Measurements from ENCODE around the gene SAYSD1.

The SAYSD1 gene

GRCh38 chr6:39102821-39103136 is 12.2 kb downstream of the SAYSD1 start:
- Histone ChIP-seq H4K20me1 (ENCODE audit: insufficient read depth, low read length) (0 out of 2 replicates have a peak, but pooled peaks cover 6% of the 10 kb centered on the region), H3K27ac (ENCODE audit: low read length) (no peak overlapping the region), H3K4me1 (ENCODE audit: low read length) (peaks cover 28% of the 10 kb centered on the region), H3K4me3 (ENCODE audit: low read length) (no peak overlapping the region), H3K27me3 (ENCODE audit: low read depth, low read length) (no peaks in the 10 kb centered on the region), H3K36me3 (replicated peaks; ENCODE audit: low read depth, low read length) (no peaks in the 10 kb centered on the region), H3K9me3 (ENCODE audit: insufficient read depth, low read length) (no peaks in the 10 kb centered on the region), H3K9ac (ENCODE audit: low read length) (no peak overlapping the region), H2AFZ (ENCODE audit: low read depth, low read length) (no peak overlapping the region), H3K79me2 (ENCODE audit: low read length) (no peaks in the 10 kb centered on the region), H3K4me2 (ENCODE audit: low read length) (no peak overlapping the region)
- TF ChIP-seq EZH2phosphoT487 (IDR thresholded peaks at IDR 0.05; ENCODE audit: low read depth) = no peak
- no peak for TF ChIP-seq CTCF (IDR thresholded peaks at IDR 0.05; ENCODE audit: low read depth, low read length)

GRCh38 chr6:39102071-39102820 is 12.7 kb downstream of the SAYSD1 start:
- no peaks in the 10 kb centered on the region for H3K27me3 ChIP-seq (ENCODE audit: low read depth, low read length)
- H3K79me2 ChIP-seq (ENCODE audit: low read length) = no peaks in the 10 kb centered on the region
- 0 out of 2 replicates have a peak, but pooled peaks cover 2% of the 10 kb centered on the region for H4K20me1 ChIP-seq (ENCODE audit: insufficient read depth, low read length)
- TF ChIP-seq EZH2phosphoT487 (IDR thresholded peaks at IDR 0.05; ENCODE audit: low read depth) (no peak), CTCF (IDR thresholded peaks at IDR 0.05; ENCODE audit: low read depth, low read length) (peak; percentile 90)
- H3K4me1 ChIP-seq (ENCODE audit: low read length) = peaks cover 22% of the 10 kb centered on the region
- H3K27ac ChIP-seq (ENCODE audit: low read length) = no peak overlapping the region
- H3K9ac ChIP-seq (ENCODE audit: low read length) = no peak overlapping the region
- H3K9me3 ChIP-seq (ENCODE audit: insufficient read depth, low read length) = no peaks in the 10 kb centered on the region
- H2AFZ ChIP-seq (ENCODE audit: low read depth, low read length) = no peak overlapping the region
- H3K36me3 ChIP-seq (replicated peaks; ENCODE audit: low read depth, low read length) = no peaks in the 10 kb centered on the region
- peak overlapping the region; percentile 26 for H3K4me2 ChIP-seq (ENCODE audit: low read length)
- H3K4me3 ChIP-seq (ENCODE audit: low read length) = no peak overlapping the region

- peaks cover 18% of the 10 kb centered on the region for H3K4me1 ChIP-seq (ENCODE audit: low read length)
- H3K9ac ChIP-seq (ENCODE audit: low read length) = no peak overlapping the region
- H3K4me2 ChIP-seq (ENCODE audit: low read length) = no peak overlapping the region
- no peaks in the 10 kb centered on the region for H4K20me1 ChIP-seq (ENCODE audit: insufficient read depth, low read length)
- H3K79me2 ChIP-seq (ENCODE audit: low read length) = no peaks in the 10 kb centered on the region
- no peaks in the 10 kb centered on the region for H3K27me3 ChIP-seq (ENCODE audit: low read depth, low read length)
- no peak overlapping the region for H3K4me3 ChIP-seq (ENCODE audit: low read length)
- H3K9me3 ChIP-seq (ENCODE audit: insufficient read depth, low read length) = no peaks in the 10 kb centered on the region
- TF ChIP-seq CTCF (IDR thresholded peaks at IDR 0.05; ENCODE audit: low read depth, low read length) (no peak), EZH2phosphoT487 (IDR thresholded peaks at IDR 0.05; ENCODE audit: low read depth) (no peak)
- H3K36me3 ChIP-seq (replicated peaks; ENCODE audit: low read depth, low read length) = no peaks in the 10 kb centered on the region
- H3K27ac ChIP-seq (ENCODE audit: low read length) = no peak overlapping the region
- no peak overlapping the region for H2AFZ ChIP-seq (ENCODE audit: low read depth, low read length)
Measured at GRCh38 chr6:39100358-39100757, 14.6 kb downstream of the SAYSD1 start.

GRCh38 chr6:39095578-39095977 is 19.4 kb downstream of the SAYSD1 start:
- TF ChIP-seq CTCF (IDR thresholded peaks at IDR 0.05; ENCODE audit: low read depth, low read length) (no peak), EZH2phosphoT487 (IDR thresholded peaks at IDR 0.05; ENCODE audit: low read depth) (no peak)

More at GRCh38 chr6:39095578-39095977, 19.4 kb downstream of the SAYSD1 start:
- Histone ChIP-seq H3K4me1 (ENCODE audit: low read length) (no peaks in the 10 kb centered on the region), H3K4me2 (ENCODE audit: low read length) (no peak overlapping the region), H3K4me3 (ENCODE audit: low read length) (no peak overlapping the region), H3K9ac (ENCODE audit: low read length) (no peak overlapping the region), H3K27me3 (ENCODE audit: low read depth, low read length) (peaks cover 20% of the 10 kb centered on the region), H4K20me1 (ENCODE audit: insufficient read depth, low read length) (no peaks in the 10 kb centered on the region), H3K79me2 (ENCODE audit: low read length) (no peaks in the 10 kb centered on the region), H3K27ac (ENCODE audit: low read length) (no peak overlapping the region), H3K36me3 (replicated peaks; ENCODE audit: low read depth, low read length) (no peaks in the 10 kb centered on the region), H3K9me3 (ENCODE audit: insufficient read depth, low read length) (no peaks in the 10 kb centered on the region), H2AFZ (ENCODE audit: low read depth, low read length) (no peak overlapping the region)
